IMR-90 (cell line): Measurements from ENCODE around the gene CHRDL1. TPM values are rescaled to one million over a fixed set of nuclear protein-coding genes. Genes with fewer than 3 reads are reported as not detected.

Experiments used
- ATAC-seq: fragments of 200-7000 bp; cut with Tn5 transposase; 2 replicates; pipeline ENCODE4 v1.9.1; 2020; ENCODE audit warnings: low read depth, mild to moderate bottlenecking, moderate library complexity
- BruUV-seq: library from RNA; stranded (reverse); fragments of 400-500 nt; replicated peaks from 2 replicates; lab custom pipeline; 2021; lab: Mats Ljungman, UMichigan
- CTCF ChIA-PET: fragments of 300-600 bp; formaldehyde crosslinking; extraction: SDS; loops from one replicate; lab custom pipeline; 2021; ENCODE audit warnings: antibody characterized with exemption; lab: Yijun Ruan, JAX
- POLR2A ChIA-PET: fragments of 300-600 bp; sonication (Branson Sonifier 250); formaldehyde crosslinking; loops from one replicate; lab custom pipeline; 2022; ENCODE audit warnings: antibody characterized with exemption; ENCODE audit not compliant: unreplicated experiment; lab: Charles Lee
- DNase-seq: peaks from one replicate; pipeline ENCODE4 v3.0.0; 2013
- H2AFZ ChIP-seq: replicated peaks from 2 replicates; pipeline ENCODE3; 2013; ENCODE audit warnings: low read length, mild to moderate bottlenecking; ENCODE audit not compliant: poor library complexity
- H2AK5ac ChIP-seq: 2 replicates; pipeline ENCODE4 v1.6.1; 2013; ENCODE audit warnings: low read depth, low read length, inconsistent platforms
- H2AK9ac ChIP-seq: replicated peaks from 2 replicates; pipeline ENCODE3; 2013; ENCODE audit warnings: mild to moderate bottlenecking, low read depth, low read length, moderate library complexity; ENCODE audit not compliant: poor library complexity
- H2BK120ac ChIP-seq: 2 replicates; pipeline ENCODE4 v1.6.1; 2013; ENCODE audit warnings: low read depth, low read length, inconsistent platforms
- H2BK15ac ChIP-seq: 3 replicates; pipeline ENCODE4 v1.6.1; 2013; ENCODE audit warnings: low read depth, low read length, inconsistent platforms
- H2BK20ac ChIP-seq: 2 replicates; pipeline ENCODE4 v1.6.1; 2013; ENCODE audit warnings: low read depth, mild to moderate bottlenecking, inconsistent platforms, low read length, moderate library complexity
- H2BK5ac ChIP-seq: 2 replicates; pipeline ENCODE4 v1.6.1; 2013; ENCODE audit warnings: mild to moderate bottlenecking, low read depth, low read length, inconsistent platforms; ENCODE audit not compliant: poor library complexity, severe bottlenecking
- H3K14ac ChIP-seq: replicated peaks from 2 replicates; pipeline ENCODE4 v1.6.1; 2013; ENCODE audit warnings: low read depth, low read length, inconsistent platforms
- H3K18ac ChIP-seq: 2 replicates; pipeline ENCODE4 v1.6.1; 2013; ENCODE audit warnings: low read depth, low read length, control low read depth
- H3K23ac ChIP-seq: 2 replicates; pipeline ENCODE4 v1.6.1; 2013; ENCODE audit warnings: low read depth, low read length, inconsistent platforms
- H3K27ac ChIP-seq: 2 replicates; pipeline ENCODE4 v1.5.1; 2013; ENCODE audit warnings: mild to moderate bottlenecking, control low read depth, low read length; ENCODE audit not compliant: insufficient read depth
- H3K27me3 ChIP-seq: 2 replicates; pipeline ENCODE4 v1.6.1; 2013; ENCODE audit warnings: low read length; ENCODE audit not compliant: control insufficient read depth, insufficient read depth
- H3K36me3 ChIP-seq: 2 replicates; pipeline ENCODE4 v1.6.1; 2013; ENCODE audit warnings: low read length, mixed read lengths; ENCODE audit not compliant: control insufficient read depth, insufficient read depth
- H3K4ac ChIP-seq: 2 replicates; pipeline ENCODE4 v1.6.1; 2013; ENCODE audit warnings: low read depth, low read length, inconsistent platforms
- H3K4me1 ChIP-seq: 2 replicates; pipeline ENCODE4 v1.6.1; 2013; ENCODE audit warnings: low read length, mixed read lengths; ENCODE audit not compliant: control insufficient read depth, insufficient read depth
- H3K4me2 ChIP-seq: 2 replicates; pipeline ENCODE4 v1.6.1; 2013; ENCODE audit warnings: low read depth, mild to moderate bottlenecking, control low read depth, low read length, moderate library complexity
- H3K4me3 ChIP-seq: 2 replicates; pipeline ENCODE4 v1.5.1; 2013; ENCODE audit warnings: low read depth, mild to moderate bottlenecking, control low read depth, low read length, moderate library complexity; ENCODE audit not compliant: insufficient read depth
- H3K56ac ChIP-seq: 2 replicates; pipeline ENCODE4 v1.6.1; 2013; ENCODE audit warnings: low read length, inconsistent platforms; ENCODE audit not compliant: insufficient read depth; ENCODE audit errors: extremely low read depth
- H3K79me1 ChIP-seq, 2 experiments: 2 replicates each; pipeline ENCODE4 v1.6.1; 2013; ENCODE audit warnings: low read length in 2 of 2, inconsistent platforms in 1 of 2, low read depth in 1 of 2
- H3K9ac ChIP-seq: 2 replicates; pipeline ENCODE4 v1.6.1; 2013; ENCODE audit warnings: low read depth, low read length, control low read depth
- H3K9me1 ChIP-seq: 2 replicates; pipeline ENCODE4 v1.6.1; 2013; ENCODE audit warnings: low read length, inconsistent platforms; ENCODE audit not compliant: insufficient read depth
- H3K9me3 ChIP-seq: 2 replicates; pipeline ENCODE4 v1.6.1; 2013; ENCODE audit warnings: low read length; ENCODE audit not compliant: control insufficient read depth, insufficient read depth
- H4K20me1 ChIP-seq: 2 replicates; pipeline ENCODE4 v1.6.1; 2013; ENCODE audit warnings: low read length, inconsistent platforms; ENCODE audit not compliant: insufficient read depth
- H4K5ac ChIP-seq: 2 replicates; pipeline ENCODE4 v1.6.1; 2013; ENCODE audit warnings: mild to moderate bottlenecking, low read depth, low read length, control low read depth
- H4K8ac ChIP-seq, 2 experiments: 2 replicates each; pipeline ENCODE4 v1.6.1; 2013; ENCODE audit warnings: low read depth in 2 of 2, low read length in 2 of 2, control low read depth in 1 of 2, inconsistent platforms in 1 of 2
- H4K91ac ChIP-seq: 2 replicates; pipeline ENCODE4 v1.6.1; 2013; ENCODE audit warnings: low read depth, low read length, inconsistent platforms; ENCODE audit not compliant: insufficient read depth
- BHLHE40 ChIP-seq: fragments of 150-350 bp; IDR thresholded peaks from 2 replicates; pipeline ENCODE4 v1.6.1; 2016; ENCODE audit warnings: mild to moderate bottlenecking, low read depth, low read length
- FOS ChIP-seq: fragments of 150-350 bp; IDR thresholded peaks from 2 replicates; pipeline ENCODE4 v1.6.1; 2016; ENCODE audit warnings: low read depth, low read length
- MAFK ChIP-seq: IDR thresholded peaks from 2 replicates; pipeline ENCODE4 v1.6.1; 2012; ENCODE audit warnings: low read depth, low read length, improper control_type of control experiment
- NFE2L2 ChIP-seq: fragments of 150-350 bp; IDR thresholded peaks from 2 replicates; pipeline ENCODE4 v1.6.1; 2016; ENCODE audit warnings: low read depth, mild to moderate bottlenecking, low read length
- POLR2A ChIP-seq: IDR thresholded peaks from 2 replicates; pipeline ENCODE4 v1.6.1; 2012; ENCODE audit warnings: mild to moderate bottlenecking, low read depth, low read length
- RAD21 ChIP-seq: IDR thresholded peaks from 2 replicates; pipeline ENCODE4 v1.6.1; 2012; ENCODE audit warnings: low read length, improper control_type of control experiment
- RCOR1 ChIP-seq: IDR thresholded peaks from 2 replicates; pipeline ENCODE4 v1.6.1; 2012; ENCODE audit warnings: mild to moderate bottlenecking, low read length, improper control_type of control experiment; ENCODE audit not compliant: insufficient replicate concordance
- SMC3 ChIP-seq: fragments of 150-350 bp; IDR thresholded peaks from 2 replicates; pipeline ENCODE4 v1.6.1; 2016; ENCODE audit warnings: low read depth, mild to moderate bottlenecking, antibody characterized with exemption, low read length, moderate library complexity
- WGBS, 2 experiments: methylation state at CpG; one replicate each; pipeline versions ENCODE4 v1.1.5 to v1.1.7; 2013; ENCODE audit warnings: missing lambda C conversion rate in 2 of 2; ENCODE audit not compliant: insufficient read length in 1 of 2; ENCODE audit errors: extremely low coverage in 2 of 2; 5-methylcytosine and 5-hydroxymethylcytosine counted together
- dilution Hi-C: fragments of 300-500 bp; cut with HindIII; formaldehyde crosslinking; loops from one replicate; pipeline ENCODE4 v1.14.3; 2018; ENCODE audit warnings: low sequenced_read_pairs; ENCODE audit not compliant: unreplicated experiment
- in situ Hi-C: fragments of 300-500 bp; cut with MboI; formaldehyde crosslinking; loops from 3 replicates; pipeline ENCODE4 v1.14.3; 2019; ENCODE audit warnings: low sequenced_read_pairs, inconsistent platforms, mixed read lengths
- intact Hi-C: fragments of 100-400 bp; cut with micrococcal nuclease; formaldehyde crosslinking; loops from 2 replicates; pipeline ENCODE4 v1.10.0; 2022
- polyA plus RNA-seq, 3 experiments: library from polyadenylated mRNA; depleted of rRNA; stranded (reverse); fragments of >200 nt; gene quantifications; 2 replicates each; pipeline ENCODE4 v1.2.3, GENCODE V29; 2012; ENCODE audit warnings: low replicate concordance in 1 of 3
- total RNA-seq: library from RNA; depleted of rRNA; stranded (reverse); fragments of >200 nt; gene quantifications from 2 replicates; pipeline ENCODE4 v1.2.3, GENCODE V29; 2012
- TF ChIP-seq, protein P1 (sequence below): fragments of 150-350 bp; IDR thresholded peaks from 2 replicates; pipeline ENCODE4 v1.6.1; 2016; ENCODE audit warnings: low read depth, mild to moderate bottlenecking, low read length, moderate library complexity, borderline replicate concordance

CHRDL1 gene
- total and polyA plus RNA-seq, 2 of the 4 experiments (the other 2 are of a cell fraction): 0.36 to 0.58 TPM

DNA sequence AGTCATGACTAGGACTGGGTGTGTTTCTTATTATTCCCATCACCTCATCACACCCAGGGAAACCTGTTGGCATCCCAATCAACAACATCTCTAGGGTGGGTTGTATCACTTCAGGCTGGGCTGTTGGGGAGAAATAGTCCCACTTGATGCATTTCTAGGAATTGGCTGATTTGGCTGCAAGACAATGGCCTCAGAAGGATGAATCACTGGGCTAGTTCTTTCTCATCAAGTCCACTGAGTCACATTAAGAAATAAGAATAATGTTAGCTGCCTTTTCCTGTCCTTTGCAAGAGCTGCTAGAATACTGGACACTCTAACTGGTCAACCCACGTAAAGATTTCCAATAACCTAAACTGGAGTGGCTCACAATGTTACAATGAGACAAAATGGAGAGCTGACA lies 104.2 kb downstream of the CHRDL1 start:
- Histone ChIP-seq H4K5ac (no peak overlapping the region), H3K36me3 (no peaks in the 10 kb centered on the region), H3K9ac (no peak overlapping the region), H3K27me3 (peaks cover 2% of the 10 kb centered on the region), H4K8ac (no peak overlapping the region), H4K20me1 (no peaks in the 10 kb centered on the region), H3K9me3 (no peaks in the 10 kb centered on the region), H2BK120ac (no peak overlapping the region), H3K27ac (no peak overlapping the region), H4K91ac (no peak overlapping the region), H3K56ac (no peak overlapping the region), H2BK20ac (no peak overlapping the region), H3K4me2 (no peak overlapping the region), H3K18ac (no peak overlapping the region), H3K9me1 (no peaks in the 10 kb centered on the region), H3K79me1 (no peaks in the 10 kb centered on the region), H3K14ac (no peak overlapping the region), H2BK15ac (no peak overlapping the region), H2AFZ (no peak overlapping the region), H2AK5ac (no peak overlapping the region), H3K23ac (no peak overlapping the region), H3K4me3 (no peak overlapping the region), H3K4me1 (no peaks in the 10 kb centered on the region), H2AK9ac (no peak overlapping the region), H2BK5ac (no peak overlapping the region), H3K4ac (no peak overlapping the region)
- no TSS peak for BruUV-seq
- CTCF ChIA-PET: no interaction called here
- ATAC-seq: no peak
- in situ Hi-C loops: no loop called here
- intact Hi-C loops: no loop called here
- WGBS, 2 experiments: no CpG with 5 or more reads among the region's 1 CpG
- DNase-seq: no peak
- POLR2A ChIA-PET: no interaction called here
- dilution Hi-C loops: no loop called here
- TF ChIP-seq RAD21 (no peak), FOS (no peak), RCOR1 (no peak), MAFK (no peak), BHLHE40 (no peak), POLR2A (no peak), NFE2L2 (no peak), SMC3 (no peak)
- TF ChIP-seq, protein P1, sequence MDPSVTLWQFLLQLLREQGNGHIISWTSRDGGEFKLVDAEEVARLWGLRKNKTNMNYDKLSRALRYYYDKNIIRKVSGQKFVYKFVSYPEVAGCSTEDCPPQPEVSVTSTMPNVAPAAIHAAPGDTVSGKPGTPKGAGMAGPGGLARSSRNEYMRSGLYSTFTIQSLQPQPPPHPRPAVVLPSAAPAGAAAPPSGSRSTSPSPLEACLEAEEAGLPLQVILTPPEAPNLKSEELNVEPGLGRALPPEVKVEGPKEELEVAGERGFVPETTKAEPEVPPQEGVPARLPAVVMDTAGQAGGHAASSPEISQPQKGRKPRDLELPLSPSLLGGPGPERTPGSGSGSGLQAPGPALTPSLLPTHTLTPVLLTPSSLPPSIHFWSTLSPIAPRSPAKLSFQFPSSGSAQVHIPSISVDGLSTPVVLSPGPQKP: no peak
